GM21717 (cell line): ENCODE measurements around the gene RPL13.
"Not testable (repeated sequence)": the region's sequence is repeated elsewhere in the genome, so short reads cannot be mapped to it uniquely, and the experiment has no call there.

ENCODE experiments used
- ATAC-seq: cut with Tn5 transposase; IDR thresholded peaks from one replicate; pipeline ENCODE4 v1.9.1; 2021; ENCODE audit warnings: mild to moderate bottlenecking, moderate library complexity; ENCODE audit not compliant: unreplicated experiment

Gene RPL13

DNA sequence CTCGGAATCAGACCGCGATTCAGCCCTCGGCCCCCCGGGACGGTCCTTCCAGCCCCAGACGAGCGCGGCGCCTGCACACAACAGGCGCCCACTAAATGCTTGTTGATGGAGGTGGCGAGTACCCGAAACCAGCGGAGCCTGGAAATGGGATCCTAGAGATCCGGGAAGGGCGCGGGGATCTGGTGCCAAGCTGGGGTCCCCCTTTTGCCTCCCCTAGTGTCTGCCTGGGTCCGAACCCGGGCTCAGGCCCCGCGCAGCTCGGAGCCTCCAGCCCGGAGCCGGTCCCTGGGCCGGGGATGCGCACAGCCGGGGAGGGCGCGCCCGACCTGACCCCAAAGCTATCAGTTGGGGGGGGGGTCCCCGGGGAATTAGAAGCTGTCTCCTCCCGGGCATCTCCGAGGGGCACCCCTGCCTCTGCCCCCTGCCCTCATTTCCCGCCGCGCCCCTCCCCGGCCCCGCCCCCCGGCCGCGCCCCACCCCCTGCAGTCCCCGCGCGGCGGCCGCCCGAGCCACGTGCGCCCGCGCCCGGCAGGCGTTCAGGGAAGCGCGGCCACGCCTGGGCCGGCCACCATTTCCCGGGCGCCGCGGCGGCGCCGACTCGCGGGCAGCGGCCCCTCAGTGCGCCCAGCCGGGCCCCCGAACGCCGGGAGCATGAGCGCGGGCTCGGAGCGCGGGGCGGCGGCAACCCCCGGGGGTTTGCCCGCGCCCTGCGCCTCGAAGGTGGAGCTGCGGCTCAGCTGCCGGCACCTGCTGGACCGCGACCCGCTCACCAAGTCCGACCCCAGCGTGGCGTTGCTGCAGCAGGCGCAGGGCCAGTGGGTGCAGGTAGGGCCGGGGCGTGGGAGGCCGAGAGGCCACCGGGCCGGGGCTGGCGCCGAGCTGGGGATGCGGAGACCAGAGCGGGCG, 15.0 kb downstream of the RPL13 start, which contains the start of gene CPNE7:
Gene CPNE7, plus strand, starts transcription at position 512 of the 906 bp plus-strand sequence. Its CDS starts 140 bp downstream, at position 652.
- no peak for ATAC-seq

DNA sequence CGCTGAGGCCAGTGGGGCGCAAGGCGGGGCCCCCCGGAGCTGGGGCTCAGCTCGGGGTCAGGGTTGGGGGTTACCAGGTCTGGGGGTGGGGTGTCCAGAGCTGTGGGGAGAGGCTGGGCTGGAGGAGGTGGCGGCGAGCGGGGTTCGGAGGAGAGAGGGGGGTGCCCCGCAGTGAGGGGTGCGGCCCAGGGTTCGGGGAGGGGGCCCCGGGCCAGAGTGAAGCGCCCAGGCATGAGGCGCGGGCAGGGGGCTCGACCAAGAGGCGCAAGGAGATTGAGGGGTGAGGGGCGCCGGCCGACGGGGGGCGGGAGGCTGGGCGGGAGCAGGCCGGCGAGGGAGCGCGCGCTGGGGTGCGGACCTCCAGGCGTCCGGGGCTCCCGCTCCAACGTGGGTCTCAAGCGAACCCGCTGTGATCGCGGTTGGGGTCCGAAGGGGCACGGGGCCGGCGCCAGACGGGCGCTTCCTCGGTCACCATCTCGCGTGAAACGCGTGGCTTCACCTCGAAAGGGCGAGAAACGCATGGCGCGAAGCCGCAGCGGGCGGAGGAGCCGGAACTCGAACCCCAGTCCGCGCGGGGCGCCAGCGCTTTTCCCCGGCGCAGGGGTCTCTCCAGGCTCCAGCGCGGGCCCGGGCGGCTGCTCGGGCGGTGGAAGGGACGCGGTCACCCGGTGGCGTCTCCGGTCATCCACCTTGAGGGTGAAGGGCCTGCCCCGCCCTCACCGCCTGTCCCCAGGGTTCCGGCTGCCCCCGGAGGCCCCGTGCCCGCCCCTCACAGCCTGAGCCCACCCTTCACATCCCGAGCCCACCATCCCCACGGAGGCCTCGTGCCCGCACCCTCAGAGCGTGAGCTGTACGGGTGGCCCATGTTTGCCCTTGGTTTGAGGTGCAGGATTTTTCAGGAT, 15.9 kb downstream of the RPL13 start:
- ATAC-seq, result no peak

DNA sequence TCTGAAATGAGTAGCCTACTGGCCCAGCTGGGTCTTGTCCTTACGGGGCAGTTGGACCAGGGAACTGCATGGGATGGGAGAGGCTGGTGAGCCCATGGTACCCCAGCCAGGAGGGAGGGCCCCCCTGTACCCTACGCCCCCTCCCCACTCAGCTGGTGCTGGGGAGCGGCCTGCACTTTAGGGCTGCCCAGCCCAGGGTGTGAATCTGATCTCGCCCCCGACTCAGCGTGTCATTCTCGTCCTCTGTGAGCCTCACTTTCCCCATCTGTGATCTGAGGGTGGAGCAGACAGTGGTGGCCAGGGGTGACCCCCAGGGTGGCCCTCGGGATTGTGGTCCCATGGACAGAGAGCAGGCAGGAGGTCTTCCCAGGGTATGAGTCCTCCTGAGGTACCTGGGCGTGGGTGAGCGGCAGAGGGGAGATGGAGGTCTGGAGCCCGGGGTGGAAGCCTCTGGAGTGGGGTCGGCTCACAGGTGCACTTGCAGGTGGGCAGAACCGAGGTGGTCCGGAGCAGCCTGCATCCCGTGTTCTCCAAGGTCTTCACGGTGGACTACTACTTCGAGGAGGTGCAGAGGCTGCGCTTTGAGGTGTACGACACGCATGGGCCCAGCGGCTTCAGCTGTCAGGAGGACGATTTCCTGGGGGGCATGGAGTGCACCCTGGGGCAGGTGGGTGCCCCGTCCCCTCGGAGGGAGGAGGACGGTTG, 16.7 kb downstream of the RPL13 start:
- ATAC-seq, result no peak

DNA sequence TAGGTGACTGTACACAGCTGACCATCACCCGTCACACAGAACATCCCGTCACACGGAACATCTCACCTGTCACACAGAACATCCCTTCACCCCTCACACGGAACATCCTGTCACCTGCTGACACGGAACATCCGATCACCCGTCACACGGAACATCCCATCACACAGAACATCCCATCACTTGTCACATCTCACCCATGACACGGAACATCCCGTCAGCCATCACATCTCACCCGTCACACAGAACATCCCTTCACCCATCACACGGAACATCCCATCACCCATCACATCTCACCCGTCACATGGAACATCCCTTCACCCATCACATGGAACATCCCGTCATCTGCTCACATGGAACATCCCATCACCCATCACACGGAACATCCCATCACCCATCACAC, 18.9 kb downstream of the RPL13 start:
- no peak for ATAC-seq

DNA sequence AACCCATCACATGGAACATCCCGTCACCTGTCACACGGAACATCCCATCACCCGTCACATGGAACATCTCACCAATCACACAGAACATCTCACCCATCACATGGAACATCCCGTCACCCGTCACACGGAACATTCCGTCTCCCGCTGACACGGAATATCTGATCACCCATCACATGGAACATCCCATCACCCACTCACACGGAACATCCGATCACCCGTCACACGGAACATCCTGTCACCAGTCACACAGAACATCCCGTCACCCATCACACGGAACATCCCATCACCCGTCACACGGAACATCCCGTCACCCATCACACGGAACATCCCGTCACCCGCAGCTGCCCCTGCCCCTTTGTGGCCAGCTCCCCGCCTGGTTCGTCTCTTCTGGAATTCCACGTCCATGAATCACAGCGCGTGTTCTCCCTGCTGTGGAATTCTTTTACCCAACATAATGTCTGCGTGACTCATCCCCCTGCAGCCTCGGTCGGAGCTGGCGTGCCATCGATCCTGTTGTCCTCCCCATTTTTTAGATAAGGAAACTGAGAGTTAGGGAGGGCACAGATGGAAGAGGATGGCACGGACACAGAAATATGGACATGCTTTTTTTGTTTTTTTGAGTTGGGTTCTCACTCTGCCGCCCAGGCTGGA, 20.7 kb downstream of the RPL13 start:
- no peak for ATAC-seq

DNA sequence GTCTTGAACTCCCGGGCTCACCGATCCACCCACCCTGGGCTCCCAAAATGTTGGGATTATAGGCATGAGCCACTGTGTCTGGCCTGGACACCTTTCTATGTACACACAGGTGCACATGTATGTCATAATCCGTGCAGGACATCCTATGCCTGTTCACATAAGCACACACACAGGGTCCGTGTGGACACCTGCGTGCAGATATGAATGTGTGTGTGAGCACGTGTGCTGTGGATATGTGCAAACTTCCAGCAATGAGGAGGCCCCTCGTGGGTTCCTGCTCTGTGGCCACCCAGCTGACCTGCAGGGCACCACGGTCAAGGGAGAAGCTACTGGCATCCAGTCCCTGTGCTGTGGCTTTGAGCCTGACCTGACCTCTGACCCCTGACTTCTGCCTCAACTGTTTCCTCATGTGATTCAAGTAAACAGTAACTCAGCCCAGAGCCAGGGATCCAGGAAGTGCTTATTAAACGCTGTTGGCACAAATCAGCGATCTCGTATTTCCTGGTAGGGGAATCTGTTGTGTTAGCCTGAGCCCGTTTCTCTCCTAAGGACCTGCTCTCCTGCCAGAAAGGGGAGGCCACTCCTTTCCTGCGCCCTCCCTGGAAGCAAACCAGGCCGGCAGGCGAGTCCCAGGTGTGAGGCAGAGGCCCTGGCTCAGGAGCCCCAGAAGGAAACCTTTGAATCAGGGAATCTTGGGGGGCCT, 21.5 kb downstream of the RPL13 start:
- ATAC-seq, result no peak

DNA sequence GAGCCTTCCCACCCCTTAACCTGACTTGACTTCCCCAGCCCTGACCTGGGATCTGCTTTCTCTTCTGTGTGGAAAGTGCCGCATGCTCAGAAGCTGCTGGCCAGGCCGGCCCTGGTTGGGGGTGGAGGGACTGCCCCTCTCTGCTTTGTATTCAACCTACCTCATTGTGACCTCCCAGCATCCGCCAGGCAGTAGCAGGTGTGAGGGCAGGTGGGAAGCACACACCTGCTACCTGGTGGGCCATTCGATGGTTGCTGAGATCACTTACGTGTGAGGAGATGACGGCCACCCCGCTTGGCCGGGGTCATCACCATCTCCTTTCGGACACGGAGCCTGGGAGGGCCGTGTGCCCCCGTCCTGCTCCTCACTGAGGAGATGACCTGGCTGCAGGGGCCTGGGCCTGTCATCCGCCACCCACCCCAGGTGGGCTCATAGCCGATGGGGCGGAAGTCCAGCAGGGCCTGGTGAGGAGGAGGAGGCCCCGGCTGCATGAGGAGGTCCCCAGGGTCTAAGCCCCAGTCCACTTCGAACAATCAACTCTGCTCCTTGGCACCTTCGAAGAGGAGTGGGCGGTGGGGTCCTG, 22.2 kb downstream of the RPL13 start:
- no peak for ATAC-seq

DNA sequence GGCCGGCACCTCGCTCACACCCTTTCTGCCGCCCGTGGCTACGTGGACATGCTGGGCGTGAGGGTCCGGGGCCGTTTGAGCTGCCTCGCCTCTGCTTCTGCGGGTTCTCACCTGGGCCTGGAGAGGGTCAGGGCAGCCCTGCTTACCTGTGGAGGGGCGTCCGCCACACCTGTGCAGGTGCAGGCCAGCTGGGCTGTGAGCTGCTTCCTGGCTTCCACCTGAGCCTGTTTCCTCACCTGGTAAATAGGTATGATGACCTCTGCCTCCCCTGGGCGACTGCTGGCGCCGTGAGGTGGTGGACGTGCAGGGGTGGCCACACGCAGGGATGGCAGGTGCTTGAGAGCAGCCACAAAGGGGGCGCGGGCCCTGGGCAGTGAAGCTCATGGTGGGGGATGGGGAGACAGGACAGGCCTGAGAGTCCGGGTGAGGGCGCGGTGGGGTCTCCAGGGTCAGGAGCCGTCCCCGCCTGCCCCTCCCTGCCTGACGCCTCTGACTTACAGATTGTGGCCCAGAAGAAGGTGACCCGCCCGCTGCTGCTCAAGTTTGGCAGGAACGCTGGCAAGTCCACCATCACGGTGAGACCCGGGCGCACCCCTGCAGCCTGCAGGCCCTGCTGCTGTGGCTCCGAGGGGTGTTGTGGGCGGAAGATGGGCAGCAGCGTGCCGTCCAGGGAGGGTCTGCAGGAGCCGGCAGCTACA, 22.9 kb downstream of the RPL13 start:
- ATAC-seq, result no peak

DNA sequence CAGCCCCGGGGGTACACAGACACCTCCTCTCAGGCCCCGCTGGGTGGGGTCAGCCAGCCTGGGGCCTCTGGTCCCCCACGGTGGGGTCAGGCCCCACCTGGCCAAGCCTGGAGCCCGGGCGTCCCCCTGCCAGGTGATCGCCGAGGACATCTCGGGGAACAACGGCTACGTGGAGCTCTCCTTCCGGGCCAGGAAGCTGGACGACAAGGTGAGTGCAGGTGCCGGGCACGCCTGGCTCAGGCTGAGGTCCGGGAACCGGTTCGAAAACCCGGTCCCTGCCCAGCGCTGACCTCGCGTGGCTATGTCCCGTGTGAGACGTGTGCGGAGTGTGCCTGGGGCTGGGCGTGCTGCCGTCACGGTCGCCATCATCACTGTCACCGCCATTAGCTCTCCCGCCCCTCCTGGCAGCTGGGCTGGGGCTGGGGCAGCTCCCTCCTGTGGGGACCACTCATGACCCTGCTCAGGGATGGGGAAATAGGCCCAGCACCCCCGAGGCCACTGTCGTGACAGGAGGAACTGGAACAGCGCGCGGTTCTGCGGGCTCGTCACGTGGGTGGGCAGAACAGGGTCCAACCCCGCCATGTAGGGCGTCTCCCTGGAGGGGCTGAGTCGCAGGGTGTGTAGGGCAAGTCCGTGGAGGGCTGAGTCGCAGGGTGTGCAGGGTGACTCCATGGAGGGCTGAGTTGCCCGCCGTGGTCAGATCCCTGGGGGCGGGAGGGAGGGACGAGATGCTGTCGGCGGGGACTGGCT, 23.6 kb downstream of the RPL13 start:
- ATAC-seq, result no peak

DNA sequence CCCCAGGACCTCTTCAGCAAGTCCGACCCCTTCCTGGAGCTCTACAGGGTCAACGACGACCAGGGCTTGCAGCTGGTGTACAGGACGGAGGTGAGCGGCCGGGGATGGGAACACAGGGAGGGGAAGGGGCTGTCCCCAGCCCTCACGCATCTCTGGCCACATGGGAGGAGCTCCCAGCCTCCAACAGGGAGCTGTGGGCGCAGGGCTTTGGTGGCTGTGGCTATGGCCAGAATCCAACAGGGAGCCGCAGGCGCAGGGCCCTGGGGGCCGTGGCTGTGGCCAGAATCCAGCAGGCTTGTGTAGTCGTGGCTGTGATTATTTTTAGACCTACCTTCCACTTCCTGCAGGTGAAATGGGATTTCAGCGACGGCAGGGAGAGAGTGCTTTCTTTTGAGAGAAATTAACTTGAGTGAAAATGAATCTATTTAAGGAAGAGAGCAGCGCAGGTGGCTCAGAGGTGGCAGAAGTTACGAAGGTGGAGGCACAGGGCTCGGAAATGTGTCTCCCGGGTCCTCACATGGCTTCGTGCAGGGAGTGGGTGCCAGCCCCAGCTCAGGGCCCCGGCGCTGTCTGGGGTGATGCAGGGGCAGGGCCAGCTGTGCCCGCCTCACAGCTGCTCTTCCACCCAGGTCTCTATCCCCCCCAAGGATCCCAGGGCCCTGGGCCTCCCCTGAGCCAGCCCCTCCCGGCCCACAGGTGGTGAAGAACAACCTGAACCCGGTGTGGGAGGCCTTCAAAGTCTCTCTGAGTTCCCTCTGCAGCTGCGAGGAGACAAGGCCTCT, 24.5 kb downstream of the RPL13 start:
- ATAC-seq, result no peak

DNA sequence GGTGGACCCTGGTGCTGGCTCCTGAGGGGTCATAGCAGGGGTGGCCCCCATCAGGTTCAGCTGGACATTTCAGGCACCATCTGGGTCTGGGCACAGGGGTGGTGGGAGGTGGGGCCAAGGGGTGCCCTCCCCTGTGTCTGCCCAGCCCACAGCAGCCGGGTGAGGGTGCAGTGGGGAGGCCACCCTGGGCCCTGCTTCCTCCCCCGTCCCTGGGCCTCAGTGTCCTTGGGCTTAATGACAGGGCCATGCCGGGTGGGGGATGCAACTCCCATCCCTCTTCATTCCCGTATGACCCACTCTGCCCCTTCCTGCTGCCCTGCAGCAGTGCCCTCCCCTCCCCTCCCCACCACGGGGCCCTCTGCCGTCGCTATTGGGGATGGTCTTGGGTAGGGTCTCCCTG, 25.7 kb downstream of the RPL13 start:
- no peak for ATAC-seq

DNA sequence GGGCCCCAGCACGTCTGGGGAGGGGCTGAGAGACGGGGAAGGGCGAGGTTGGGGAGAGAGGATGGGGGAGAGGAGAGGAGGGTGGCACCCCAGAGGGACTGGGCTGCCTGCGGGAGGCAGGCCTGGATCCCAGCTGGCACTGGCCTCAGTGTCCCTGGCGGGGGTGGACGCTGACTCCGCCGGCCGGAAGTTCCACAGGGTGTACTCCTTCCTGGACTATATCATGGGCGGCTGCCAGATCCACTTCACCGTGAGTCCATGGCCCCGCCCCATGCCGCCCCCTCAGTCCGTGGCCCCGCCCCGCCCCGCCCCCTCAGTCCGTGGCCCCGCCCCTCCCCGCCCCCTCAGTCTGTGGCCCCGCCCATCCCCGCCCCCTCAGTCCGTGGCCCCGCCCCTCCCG, 26.4 kb downstream of the RPL13 start:
- ATAC-seq, result no peak

DNA sequence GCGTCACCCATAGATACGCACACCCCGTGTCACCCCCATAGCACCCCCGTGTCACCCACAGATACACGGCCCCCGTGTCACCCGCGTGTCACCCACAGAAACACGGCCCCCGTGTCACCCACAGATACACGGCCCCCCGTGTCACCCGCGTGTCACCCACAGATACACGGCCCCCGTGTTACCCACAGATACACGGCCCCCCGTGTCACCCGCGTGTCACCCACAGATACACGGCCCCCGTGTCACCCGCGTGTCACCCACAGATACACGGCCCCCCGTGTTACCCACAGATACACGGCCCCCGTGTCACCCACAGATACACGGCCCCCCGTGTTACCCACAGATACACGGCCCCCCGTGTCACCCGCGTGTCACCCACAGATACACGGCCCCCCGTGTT, 27.2 kb downstream of the RPL13 start:
- ATAC-seq, result not testable (repeated sequence)

DNA sequence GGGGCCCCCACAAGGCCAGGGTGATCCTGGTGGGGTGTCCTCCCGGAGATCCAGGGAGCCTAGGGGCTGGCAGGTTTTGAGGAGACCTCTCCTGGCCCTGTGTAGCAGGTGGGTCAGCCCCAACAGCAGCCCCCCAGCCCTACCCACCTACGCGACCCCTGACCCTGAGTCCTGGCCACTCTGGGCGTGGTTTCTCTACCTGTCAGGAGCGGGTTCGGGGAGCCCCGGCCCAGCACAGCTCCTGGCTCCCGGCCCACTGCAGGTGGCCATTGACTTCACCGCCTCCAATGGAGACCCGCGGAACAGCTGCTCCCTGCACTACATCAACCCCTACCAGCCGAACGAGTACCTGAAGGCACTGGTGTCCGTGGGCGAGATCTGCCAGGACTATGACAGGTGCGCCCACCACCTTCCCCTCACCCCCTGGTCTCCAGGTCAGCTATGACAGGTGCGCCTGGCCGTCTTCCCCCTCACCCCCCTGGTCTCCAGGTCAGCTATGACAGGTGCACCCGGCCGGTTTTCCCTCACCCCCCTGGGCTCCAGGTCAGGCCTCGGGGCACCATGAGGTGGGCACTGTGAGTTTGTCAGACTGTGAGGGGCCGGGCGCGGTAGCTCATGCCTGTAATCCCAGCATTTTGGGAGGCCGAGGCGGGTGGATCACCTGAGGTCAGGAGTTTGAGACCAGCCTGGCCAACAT, 28.1 kb downstream of the RPL13 start:
- no peak for ATAC-seq

DNA sequence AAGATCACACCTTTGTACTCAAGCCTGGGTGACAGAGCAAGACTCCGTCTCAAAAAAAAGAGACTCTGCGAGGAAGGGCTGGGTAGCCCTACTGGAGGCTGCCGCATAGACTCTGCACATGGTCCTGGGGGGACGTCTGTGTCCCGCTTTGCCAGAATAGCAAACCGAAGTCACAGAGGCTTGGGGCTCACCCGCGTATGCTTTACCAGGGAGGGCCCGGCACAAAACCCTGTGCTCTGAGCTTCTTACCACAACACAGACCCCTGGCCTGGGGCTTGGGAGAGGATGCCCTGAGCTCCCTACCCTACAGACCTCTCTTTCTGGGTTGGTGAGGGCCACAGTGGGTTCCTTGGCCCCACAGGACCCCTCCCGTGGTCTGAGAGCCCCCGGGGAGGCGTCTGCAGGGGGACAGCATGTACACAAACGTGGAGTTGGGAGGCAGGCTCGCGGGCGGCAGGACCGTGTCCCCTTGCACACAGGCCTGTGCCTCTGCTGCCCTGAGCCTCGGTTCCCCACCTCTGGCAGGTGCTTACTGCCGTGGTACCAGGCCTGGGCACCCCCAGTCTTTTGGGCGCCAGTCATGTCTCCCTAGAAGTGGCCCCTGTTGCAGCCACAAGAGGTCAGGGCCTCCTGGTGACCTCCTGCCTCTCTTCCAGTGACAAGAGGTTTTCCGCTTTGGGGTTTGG, 28.9 kb downstream of the RPL13 start:
- no peak for ATAC-seq

DNA sequence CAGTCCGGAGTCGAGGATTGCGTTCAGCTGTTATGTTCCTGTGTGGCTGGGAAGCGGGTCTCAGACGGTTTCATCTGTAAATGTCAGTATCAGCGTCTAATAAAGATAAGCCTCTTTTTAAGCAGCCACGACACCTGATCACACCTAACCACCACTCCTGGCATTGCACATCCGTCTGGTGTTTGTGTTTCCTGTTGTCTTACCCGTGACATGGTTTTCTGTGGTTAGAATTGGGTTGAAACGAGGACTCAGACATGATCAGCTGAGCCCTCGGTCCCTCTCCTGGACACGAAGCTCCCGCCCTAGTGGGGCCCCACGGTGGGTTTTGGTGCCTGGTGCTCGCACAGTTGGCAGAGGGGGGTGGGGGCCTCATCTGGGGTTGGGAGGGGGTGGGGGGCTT, 33.4 kb downstream of the RPL13 start:
- no peak for ATAC-seq
